Stimulated activated naive B cell treated with anti-CD40 and anti-IgM and Interleukin-4, amounts not matched to agents 10 μg/mL and 1 μg/mL and 100 μg/mL, for 72 hours (primary cell): ENCODE data around the gene RNF166.

Experiments
- ATAC-seq, 2 donors: fragments of 150-1000 bp; cut with Tn5 transposase; replicated peaks; 2 replicates each; pipeline ENCODE4 v1.10.0; 2021; ENCODE audit warnings: moderate library complexity in 1 of 2
- DNase-seq: peaks from one replicate; pipeline ENCODE4 v3.0.0; 2021
- H3K27ac Mint-ChIP-seq: one replicate; pipeline ENCODE4 v1.8.0; 2022; ENCODE audit warnings: mild to moderate bottlenecking, mixed read lengths
- H3K27me3 Mint-ChIP-seq, 2 donors: one replicate each; pipeline ENCODE4 v1.8.0; 2022; ENCODE audit warnings: mixed read lengths in 2 of 2
- H3K36me3 Mint-ChIP-seq, 2 donors: one replicate each; pipeline ENCODE4 v1.8.0; 2022; ENCODE audit warnings: mixed read lengths in 2 of 2, mild to moderate bottlenecking in 1 of 2
- H3K4me1 Mint-ChIP-seq, 2 donors: one replicate each; pipeline ENCODE4 v1.8.0; 2022; ENCODE audit warnings: mixed read lengths in 2 of 2, mild to moderate bottlenecking in 1 of 2
- H3K4me3 Mint-ChIP-seq, 2 donors: one replicate each; pipeline ENCODE4 v1.8.0; 2022; ENCODE audit warnings: mild to moderate bottlenecking in 2 of 2, mixed read lengths in 2 of 2, moderate library complexity in 1 of 2
- H3K9me3 Mint-ChIP-seq, 2 donors: one replicate each; pipeline ENCODE4 v1.8.0; 2022; ENCODE audit warnings: mixed read lengths in 2 of 2, mild to moderate bottlenecking in 1 of 2

The RNF166 gene

GRCh38 chr16:88713054-88713453 lies 6.8 kb upstream of the RNF166 start:
- DNase-seq (no peak), ATAC-seq (no peak)
- H3K36me3 Mint-ChIP-seq: peaks cover 37 to 44% of the 10 kb centered on the region in 2 donors
- H3K9me3 Mint-ChIP-seq: no peaks in the 10 kb centered on the region
- H3K27ac Mint-ChIP-seq: no peak overlapping the region
- peaks cover 10 to 18% of the 10 kb centered on the region in 2 donors for H3K4me1 Mint-ChIP-seq
- H3K4me3 Mint-ChIP-seq: no peak overlapping the region
- H3K27me3 Mint-ChIP-seq: no peaks in the 10 kb centered on the region

GRCh38 chr16:88712362-88712979 lies 6.3 kb upstream of the RNF166 start:
- Mint-ChIP-seq H3K4me1 (peaks cover 11 to 23% of the 10 kb centered on the region in 2 donors), H3K27me3 (no peaks in the 10 kb centered on the region), H3K36me3 (peaks cover 33 to 39% of the 10 kb centered on the region in 2 donors), H3K4me3 (no peak overlapping the region), H3K9me3 (no peaks in the 10 kb centered on the region), H3K27ac (no peak overlapping the region)
- no peak for ATAC-seq
- DNase-seq: no peak

- Mint-ChIP-seq H3K9me3 (no peaks in the 10 kb centered on the region), H3K4me1 (peaks cover 16 to 30% of the 10 kb centered on the region in 2 donors), H3K27ac (no peak overlapping the region), H3K4me3 (no peak overlapping the region), H3K36me3 (peaks cover 26 to 38% of the 10 kb centered on the region in 2 donors), H3K27me3 (no peaks in the 10 kb centered on the region)
- ATAC-seq (no peak), DNase-seq (no peak)
These were observed 5.6 kb upstream of the RNF166 start for GRCh38 chr16:88711750-88712340.

GRCh38 chr16:88710556-88710955 lies 4.3 kb upstream of the RNF166 start:
- ATAC-seq (no peak), DNase-seq (no peak)
- H3K4me3 Mint-ChIP-seq: no peak overlapping the region
- no peaks in the 10 kb centered on the region for H3K9me3 Mint-ChIP-seq
- H3K36me3 Mint-ChIP-seq: peaks cover 21 to 31% of the 10 kb centered on the region in 2 donors
- H3K27me3 Mint-ChIP-seq: no peaks in the 10 kb centered on the region
- peak overlapping the region; percentile 39 for H3K27ac Mint-ChIP-seq
- peaks cover 16 to 32% of the 10 kb centered on the region in 2 donors for H3K4me1 Mint-ChIP-seq

GRCh38 chr16:88706965-88707826 lies 988 bp upstream of the RNF166 start:
- ATAC-seq: no peak
- no peak for DNase-seq
- Mint-ChIP-seq H3K9me3 (no peaks in the 10 kb centered on the region), H3K4me1 (peaks cover 42 to 65% of the 10 kb centered on the region in 2 donors), H3K4me3 (peak overlapping the region; percentile 87 to 88), H3K27ac (peak overlapping the region; percentile 81), H3K27me3 (no peaks in the 10 kb centered on the region), H3K36me3 (peaks cover 17 to 29% of the 10 kb centered on the region in 2 donors)

- Mint-ChIP-seq H3K4me3 (peak overlapping the region; percentile 83 to 88), H3K36me3 (peaks cover 15 to 20% of the 10 kb centered on the region in 2 donors), H3K4me1 (peaks cover 49 to 70% of the 10 kb centered on the region in 2 donors), H3K27ac (no peak overlapping the region), H3K27me3 (no peaks in the 10 kb centered on the region), H3K9me3 (no peaks in the 10 kb centered on the region)
- DNase-seq: no peak
- peak; percentile 19 to 25 for ATAC-seq
These were observed 393 bp downstream of the RNF166 start for GRCh38 chr16:88705801-88706228.

GRCh38 chr16:88705076-88705684 lies 1.0 kb downstream of the RNF166 start:
- Mint-ChIP-seq H3K36me3 (peaks cover 15% of the 10 kb centered on the region in 2 donors), H3K27me3 (no peaks in the 10 kb centered on the region), H3K27ac (peak overlapping the region; percentile 85), H3K4me3 (peak overlapping the region; percentile 74 to 83), H3K4me1 (peaks cover 51 to 73% of the 10 kb centered on the region in 2 donors), H3K9me3 (no peaks in the 10 kb centered on the region)
- DNase-seq (no peak), ATAC-seq (no peak)

- Mint-ChIP-seq H3K4me3 (peak overlapping the region; percentile 74 to 76), H3K27ac (peak overlapping the region; percentile 77), H3K9me3 (no peaks in the 10 kb centered on the region), H3K4me1 (peaks cover 58 to 83% of the 10 kb centered on the region in 2 donors), H3K36me3 (peaks cover 18 to 21% of the 10 kb centered on the region in 2 donors), H3K27me3 (no peaks in the 10 kb centered on the region)
- ATAC-seq (peak; percentile 19 to 26), DNase-seq (peak; percentile 39)
These were observed 2.5 kb downstream of the RNF166 start for GRCh38 chr16:88703486-88704309.

GRCh38 chr16:88702371-88703210 lies 3.6 kb downstream of the RNF166 start:
- H3K9me3 Mint-ChIP-seq: no peaks in the 10 kb centered on the region
- ATAC-seq (no peak), DNase-seq (no peak)
- peaks cover 59 to 84% of the 10 kb centered on the region in 2 donors for H3K4me1 Mint-ChIP-seq
- H3K27ac Mint-ChIP-seq: peak overlapping the region; percentile 77
- H3K36me3 Mint-ChIP-seq: peaks cover 26 to 29% of the 10 kb centered on the region in 2 donors
- peak overlapping the region; percentile 74 to 76 for H3K4me3 Mint-ChIP-seq
- H3K27me3 Mint-ChIP-seq: no peaks in the 10 kb centered on the region

- peaks cover 52 to 76% of the 10 kb centered on the region in 2 donors for H3K4me1 Mint-ChIP-seq
- no peaks in the 10 kb centered on the region for H3K9me3 Mint-ChIP-seq
- ATAC-seq (no peak), DNase-seq (no peak)
- peaks cover 27% of the 10 kb centered on the region in 2 donors for H3K36me3 Mint-ChIP-seq
- peak overlapping the region; percentile 74 to 76 for H3K4me3 Mint-ChIP-seq
- no peaks in the 10 kb centered on the region for H3K27me3 Mint-ChIP-seq
- H3K27ac Mint-ChIP-seq: peak overlapping the region; percentile 77
These were observed 4.4 kb downstream of the RNF166 start for GRCh38 chr16:88701581-88702370.

- Mint-ChIP-seq H3K27ac (peak overlapping the region; percentile 95), H3K4me3 (peak overlapping the region; percentile 74 to 76), H3K36me3 (peaks cover 27% of the 10 kb centered on the region in 2 donors), H3K27me3 (no peaks in the 10 kb centered on the region), H3K9me3 (no peaks in the 10 kb centered on the region), H3K4me1 (peaks cover 52 to 75% of the 10 kb centered on the region in 2 donors)
- ATAC-seq (peak; percentile 81 to 87), DNase-seq (peak; percentile 82)
These were observed 5.3 kb downstream of the RNF166 start for GRCh38 chr16:88700636-88701482.

- Mint-ChIP-seq H3K27ac (peak overlapping the region; percentile 95), H3K4me1 (peaks cover 49 to 72% of the 10 kb centered on the region in 2 donors), H3K36me3 (peaks cover 27 to 29% of the 10 kb centered on the region in 2 donors), H3K27me3 (no peaks in the 10 kb centered on the region), H3K4me3 (peak overlapping the region; percentile 74 to 76), H3K9me3 (no peaks in the 10 kb centered on the region)
- ATAC-seq (no peak), DNase-seq (no peak)
These were observed 5.9 kb downstream of the RNF166 start for GRCh38 chr16:88700322-88700635.
